GM21381 (cell line): ENCODE measurements around the gene TRPV5.

Experiments
- ATAC-seq: cut with Tn5 transposase; IDR thresholded peaks from one replicate; pipeline ENCODE4 v1.9.1; 2021; ENCODE audit warnings: mild to moderate bottlenecking, moderate library complexity; ENCODE audit not compliant: unreplicated experiment

TRPV5 gene

DNA sequence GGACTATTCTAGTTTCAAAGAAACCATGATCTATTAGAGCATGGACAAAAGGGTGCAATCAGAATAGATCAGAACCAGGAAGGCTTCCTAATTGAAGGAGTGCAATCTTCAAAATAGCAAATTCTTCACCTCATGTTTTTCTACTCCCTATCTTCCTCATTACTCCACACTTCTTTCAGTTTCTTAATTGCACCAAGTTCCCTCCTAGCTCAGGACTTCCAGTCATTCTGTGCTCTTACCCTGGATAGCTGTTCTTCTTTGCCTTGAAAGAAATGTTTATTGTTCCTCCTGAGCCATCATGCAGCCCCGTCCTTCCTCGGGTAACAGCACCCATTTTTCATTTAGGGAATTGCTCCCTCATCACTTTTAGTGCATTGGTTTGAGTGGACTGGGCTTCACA is 23.1 kb downstream of the TRPV5 start:
- no peak for ATAC-seq

DNA sequence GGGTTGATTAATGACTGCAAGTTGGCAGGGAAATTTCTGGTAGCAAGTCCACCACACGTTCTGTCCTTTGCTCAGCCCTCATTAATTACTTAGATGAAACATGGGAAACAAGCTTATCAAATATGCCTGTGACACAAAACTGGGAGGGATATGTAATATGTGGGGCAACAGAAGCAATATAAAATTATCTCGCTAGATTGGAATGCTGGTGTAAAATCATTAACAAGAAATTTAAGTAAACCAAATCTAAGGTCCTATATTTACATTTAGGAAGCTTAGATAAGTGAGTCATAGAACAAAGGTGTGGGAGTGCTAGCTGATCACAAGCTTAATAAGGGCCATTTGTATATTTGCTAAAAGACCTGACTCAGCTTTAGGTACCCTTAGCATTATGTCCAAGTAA is 23.5 kb downstream of the TRPV5 start:
- no peak for ATAC-seq

DNA sequence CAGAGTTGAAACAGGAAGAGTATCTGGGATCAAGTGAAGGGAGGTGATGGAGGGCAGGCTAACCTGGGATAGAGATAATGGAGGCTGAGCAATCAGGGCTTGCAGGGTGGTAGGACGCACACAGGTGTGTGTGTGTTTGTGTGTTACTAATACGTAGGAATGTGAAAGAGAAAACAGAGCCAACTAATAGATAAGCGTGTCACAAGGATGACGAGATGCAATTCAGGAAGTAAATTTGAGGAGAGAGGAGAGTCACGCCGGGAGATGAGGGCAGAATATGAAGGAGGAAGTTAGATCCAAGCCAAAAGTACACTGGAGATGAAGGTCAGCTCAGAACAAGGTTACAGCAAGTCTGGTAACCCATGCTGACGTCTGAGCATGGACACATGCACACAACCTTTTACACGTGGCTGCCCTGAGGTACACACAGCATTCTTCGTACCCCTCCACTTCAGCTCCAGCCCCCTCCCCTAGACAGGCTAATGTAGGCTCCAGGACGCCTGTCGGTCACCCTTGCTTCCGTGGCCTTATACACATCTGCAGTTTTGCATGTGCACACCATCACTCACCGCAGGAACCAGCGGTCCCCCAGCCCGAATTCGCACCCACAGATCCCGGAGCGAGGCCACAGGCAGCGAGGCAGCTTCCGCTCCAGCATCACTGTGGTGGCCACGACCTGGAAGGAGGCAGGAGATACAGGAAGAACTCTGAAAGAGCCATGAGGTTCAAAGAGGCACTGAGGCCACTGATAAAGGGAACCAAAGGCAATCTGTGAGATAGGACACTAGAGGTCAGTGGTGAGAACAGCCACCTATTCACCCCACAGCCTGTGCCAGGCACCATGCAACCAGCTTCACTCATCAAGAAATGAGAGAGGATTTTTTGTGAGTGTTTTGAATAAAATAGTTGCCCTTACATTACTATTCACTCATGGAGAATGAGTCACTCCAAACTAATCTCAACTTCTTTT is 24.3 kb downstream of the TRPV5 start:
- no peak for ATAC-seq

DNA sequence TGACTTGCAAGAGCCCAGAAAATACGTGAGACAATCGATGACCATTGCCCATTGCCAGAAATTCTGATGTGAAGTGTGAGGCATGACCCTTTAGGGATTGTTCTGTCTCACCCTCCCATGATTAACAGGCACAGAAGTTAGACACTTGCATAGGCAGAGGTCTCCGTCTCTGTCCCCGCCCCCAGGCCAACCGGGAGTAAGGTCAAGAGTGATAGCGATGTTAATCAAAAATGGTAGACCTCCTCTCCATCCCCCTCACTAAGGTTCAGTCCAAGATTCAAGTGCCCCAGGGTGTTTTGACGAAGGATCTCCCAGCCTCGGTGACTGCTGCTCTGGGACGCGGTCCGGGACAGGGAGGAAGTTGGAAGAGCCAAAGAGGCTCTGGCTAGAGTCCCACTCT is 25.3 kb downstream of the TRPV5 start:
- ATAC-seq = no peak

DNA sequence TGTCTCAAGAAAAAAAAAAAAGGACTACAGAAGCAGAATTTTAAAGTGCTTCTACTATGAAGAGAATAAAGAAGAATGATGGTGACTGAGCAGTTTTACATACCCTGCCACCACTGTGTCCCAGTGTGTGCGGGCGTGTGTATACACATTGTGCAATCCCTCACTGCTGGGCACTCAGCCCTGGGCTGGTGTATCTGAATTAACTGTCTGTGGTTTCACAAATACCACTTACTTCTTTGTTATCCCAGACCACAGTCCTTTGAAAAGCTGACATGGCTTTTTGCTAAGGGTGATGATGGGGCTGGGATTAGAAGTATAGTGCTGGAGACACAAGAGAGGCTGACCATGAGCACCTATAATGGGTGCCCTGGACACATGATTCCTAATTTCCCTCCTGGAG is 26.9 kb downstream of the TRPV5 start:
- ATAC-seq = no peak

DNA sequence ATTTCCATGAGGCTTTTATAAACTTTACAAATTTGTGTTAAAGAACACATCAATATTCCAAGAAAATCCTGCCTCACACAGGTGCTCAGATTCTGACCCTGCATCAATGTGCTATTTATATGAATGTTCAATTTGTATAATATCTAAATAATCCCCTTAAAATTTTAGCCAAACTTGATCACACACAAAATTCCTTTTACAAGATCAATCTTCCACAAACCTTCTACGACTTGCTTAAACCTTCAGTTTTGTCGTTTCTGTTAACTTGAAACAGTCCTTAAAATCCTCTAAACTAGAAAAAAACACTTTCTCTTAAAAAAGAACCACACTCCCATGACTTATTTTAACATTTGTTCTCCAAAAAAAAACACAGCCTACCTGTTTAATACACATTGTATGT is 27.8 kb downstream of the TRPV5 start:
- no peak for ATAC-seq

DNA sequence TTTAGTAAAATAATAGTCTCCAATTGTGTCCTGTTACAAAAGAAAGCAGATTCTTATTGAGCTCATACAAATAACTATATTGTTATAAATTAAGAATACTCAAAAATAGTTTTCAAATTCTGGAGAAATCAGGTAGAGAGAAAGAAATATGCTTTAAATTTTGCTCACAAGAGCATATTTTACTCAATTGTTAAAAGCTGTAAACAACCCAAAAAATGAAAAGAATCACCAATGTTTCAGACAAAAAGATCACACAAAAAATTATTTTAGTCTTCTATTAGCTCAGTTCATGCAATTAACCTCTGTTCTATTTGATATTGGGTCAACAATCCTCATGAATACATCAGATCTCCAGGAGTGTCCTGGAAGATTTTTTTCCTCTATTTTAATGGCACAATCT is 29.4 kb downstream of the TRPV5 start:
- no peak for ATAC-seq

DNA sequence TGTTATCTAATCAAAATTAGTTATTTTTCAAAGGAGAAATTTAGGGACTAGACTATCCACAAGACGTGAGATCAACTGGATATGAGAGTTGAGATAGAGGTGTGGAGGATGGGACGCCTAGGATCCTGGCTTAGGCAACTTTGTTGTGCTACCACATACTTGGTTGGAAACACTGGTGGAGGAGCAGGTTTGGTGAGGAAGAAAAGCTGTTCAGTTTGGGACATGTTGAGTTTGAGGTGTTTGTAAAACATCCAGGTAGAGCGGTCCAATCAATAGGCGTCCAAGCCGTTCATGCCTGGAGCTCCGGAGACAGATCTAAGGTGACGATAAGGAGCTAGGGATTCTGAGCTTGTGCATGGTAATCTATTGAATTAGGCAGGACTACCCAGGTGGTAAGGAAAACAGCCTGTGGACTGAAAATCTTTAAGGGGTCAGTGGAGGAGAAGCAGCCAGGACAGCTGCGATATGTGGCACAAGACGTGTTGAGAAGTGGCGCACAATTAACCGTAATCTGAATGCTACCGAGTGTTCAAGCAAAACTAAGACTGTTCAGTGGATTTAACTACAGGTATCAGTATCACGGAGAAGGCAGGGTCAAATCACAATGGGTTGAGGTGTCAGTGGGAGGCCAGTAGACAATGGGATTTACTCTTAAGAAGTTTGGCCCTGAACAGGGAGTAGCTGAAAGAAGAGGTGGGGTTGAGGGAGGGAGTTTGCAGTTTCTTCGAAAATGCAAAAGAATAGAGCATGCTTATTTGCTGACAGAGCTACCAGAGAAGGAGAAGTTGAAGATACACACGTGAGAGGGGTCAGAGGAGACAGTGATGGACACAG is 31.9 kb downstream of the TRPV5 start:
- no peak for ATAC-seq

DNA sequence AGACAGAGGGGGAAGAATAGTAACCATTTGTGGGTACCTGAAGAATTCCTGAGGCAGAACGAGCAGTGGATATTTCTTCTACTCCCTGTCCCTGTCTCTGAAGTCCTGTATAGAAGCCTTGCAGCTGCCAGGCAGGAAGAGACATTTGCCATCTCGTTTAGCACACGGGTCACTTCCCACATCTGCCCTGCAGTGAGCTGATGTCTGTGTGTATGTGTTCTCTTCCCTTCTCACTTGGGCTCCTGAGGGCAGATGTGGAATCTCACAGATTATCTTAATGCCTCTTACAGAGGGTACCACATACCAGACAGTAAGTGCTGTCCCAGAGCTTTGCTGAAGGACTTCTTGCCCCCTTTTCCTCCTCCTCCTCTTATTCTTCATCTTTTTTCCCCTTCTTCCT is 33.9 kb downstream of the TRPV5 start:
- no peak for ATAC-seq

DNA sequence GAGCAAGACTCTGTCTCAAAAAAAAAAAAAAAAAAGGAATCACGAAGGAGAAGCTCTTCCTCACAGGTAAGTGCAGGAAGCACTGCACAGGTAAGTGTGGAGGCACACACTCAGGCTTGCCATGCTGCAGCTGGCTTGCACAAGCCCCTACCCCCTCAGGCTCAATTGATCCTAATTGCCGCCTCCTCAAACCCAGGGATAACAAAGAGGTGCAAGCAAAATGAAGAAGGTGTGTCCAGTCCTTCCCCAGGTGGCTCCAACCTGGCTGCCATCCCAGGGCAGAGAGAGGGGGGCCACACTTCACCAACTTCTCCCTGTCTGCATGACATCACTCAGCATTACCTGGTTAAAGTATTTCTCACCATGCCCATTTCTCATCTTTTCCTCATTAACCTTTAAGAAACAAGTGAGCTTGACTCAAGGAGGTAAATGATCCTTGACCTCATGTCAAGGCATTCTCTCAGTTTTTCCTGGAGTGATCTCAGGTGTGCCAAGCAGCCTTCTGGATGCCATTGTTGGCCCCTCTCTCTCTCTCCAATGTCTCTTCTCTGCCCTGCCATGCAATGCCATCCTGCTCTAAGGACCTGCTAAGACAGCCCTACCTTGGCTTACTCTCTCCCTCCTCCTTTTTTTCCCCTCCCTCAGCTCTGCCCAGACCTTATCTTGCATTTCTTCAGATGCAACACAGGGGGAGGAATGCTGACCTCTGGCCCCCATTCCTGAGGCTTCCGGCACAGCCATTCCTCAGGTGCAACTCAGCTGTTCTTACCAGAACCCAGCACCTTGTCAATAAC is 35.0 kb downstream of the TRPV5 start:
- no peak for ATAC-seq

DNA sequence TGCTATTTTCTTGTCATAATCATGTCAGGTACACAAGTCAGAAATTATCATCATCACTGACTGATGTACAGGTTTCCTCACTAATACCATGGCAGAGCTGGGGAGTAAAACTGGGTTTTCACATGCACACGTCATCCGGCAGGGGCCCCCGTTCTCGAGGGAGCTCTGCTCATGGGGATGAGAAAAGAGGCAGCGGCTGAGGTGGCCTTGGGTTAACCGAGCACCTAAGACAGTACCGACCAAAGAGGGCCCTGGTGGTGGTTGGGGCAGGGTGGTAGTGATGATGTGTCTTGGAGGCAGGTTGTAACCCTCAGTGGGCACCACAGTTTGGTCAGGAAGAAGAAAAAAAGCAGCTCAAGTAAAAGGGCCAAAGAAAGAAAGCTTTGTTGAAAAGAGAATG is 35.9 kb downstream of the TRPV5 start:
- ATAC-seq = no peak

DNA sequence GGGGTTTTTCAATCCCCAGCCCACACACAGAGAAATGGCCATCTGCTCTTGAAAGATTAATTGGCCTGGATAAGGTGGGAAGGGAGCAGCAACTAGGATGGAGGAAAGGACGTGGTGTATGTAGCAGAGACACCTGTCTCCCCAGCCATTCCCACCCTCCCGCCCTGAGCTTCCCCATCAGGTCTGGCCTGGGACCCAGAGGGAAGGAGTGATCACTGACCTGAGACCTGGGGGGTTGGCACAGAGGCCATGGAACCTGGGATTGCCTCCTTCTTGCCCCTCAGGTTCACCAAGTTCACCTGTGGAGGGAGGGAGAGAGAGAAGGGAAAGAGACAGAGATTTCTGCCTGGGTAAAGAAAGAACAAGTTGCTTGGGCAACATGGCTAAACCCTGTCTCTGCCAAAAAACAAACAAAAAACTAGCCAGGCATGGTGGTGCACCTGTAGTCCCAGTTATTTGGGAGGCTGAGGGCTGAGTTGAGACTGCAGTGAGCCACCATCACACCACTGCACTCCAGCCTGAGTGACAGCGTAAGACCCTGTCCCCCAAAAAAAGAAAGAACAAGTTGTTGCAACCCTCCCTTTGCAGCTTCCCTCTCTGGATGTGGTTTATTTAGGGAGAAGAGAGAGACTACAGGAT is 36.7 kb downstream of the TRPV5 start:
- no peak for ATAC-seq

DNA sequence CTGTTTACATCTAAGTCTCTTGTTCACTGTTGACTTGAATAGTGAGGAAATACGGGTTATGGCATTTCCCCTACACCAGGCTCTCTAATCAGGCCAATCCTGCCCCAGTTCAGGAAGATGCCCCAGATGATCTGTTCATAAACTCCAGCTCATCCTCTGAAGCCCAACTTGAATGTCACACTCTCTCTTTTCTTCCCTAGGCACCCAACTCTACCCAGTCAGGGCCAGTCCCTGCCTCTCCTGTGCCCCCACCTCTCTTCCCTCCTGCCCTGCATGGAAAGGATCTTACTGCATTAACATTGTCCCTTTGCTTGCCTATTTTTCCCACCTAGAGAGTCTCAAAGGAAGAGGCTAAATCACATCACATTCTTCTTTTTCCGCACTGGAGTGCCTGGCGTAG is 37.4 kb downstream of the TRPV5 start:
- ATAC-seq = no peak

DNA sequence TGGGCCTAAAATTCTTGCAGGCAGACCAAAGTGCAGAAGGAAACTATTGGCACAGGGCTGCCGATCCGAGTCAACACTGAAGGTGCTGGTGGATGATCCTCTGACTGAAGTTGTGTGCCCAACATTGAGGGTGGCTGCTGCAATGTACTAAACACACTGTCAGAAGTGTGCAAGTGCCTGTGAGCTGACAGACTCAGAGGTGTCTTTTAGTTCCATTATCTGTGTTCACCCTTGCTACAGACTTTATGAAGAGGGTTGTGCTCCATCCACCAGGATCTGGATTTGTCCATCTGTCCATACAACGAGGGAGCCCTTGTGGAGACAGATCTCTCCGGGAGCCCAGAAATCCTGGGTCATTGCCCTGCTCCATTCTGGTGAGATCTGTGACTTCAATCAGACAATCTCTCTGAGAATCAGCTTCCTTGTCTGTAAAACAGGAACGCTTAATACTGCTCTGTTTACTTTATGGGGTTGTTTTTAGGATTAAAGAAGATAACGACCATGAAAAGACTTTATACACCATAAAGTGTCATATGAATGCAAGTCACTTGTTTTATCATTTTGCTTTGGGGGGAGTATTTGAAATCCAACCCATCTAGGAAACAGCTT is 38.5 kb downstream of the TRPV5 start:
- ATAC-seq = no peak

DNA sequence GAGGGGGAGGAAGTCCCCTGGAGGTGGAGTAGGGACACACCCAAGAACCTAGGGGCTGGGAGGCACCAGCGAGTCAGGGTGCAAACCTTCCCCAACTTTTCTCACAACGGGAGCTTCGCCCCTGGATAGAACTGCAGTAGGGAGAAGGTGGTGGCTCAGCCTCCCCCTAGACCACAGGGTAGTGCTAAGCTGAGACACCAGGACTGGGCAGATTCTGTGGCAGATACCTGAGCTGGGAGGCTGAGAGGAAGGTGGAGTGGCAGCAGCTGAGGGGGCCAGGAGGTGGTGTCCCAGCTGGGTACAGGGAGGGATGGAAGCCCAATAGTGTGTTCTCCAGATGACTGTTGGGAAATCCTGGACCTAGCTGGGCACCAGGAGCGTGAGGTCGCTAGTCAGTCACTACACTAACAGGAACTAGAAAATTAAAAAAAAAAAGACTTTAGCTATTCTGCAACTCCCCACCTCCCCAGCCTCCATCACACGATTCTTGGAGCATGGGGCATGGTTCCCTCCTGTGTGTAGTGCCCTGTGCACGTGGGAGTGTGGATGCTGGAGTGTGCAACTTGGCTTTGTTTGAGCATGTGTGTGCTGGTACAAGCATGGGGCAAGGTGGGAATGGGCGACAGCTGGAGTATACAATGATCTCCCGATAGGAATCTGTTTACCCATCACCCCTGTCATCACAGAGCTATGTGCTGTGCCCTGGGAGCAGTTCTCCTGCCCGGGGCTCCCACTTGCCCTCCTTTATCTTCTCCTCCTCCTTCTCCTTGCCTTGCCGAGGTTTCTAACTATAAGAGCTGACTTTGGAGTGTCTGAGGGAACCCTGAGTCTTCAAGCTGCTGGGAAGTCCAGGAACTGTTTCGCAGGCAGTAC is 39.2 kb downstream of the TRPV5 start:
- ATAC-seq = no peak

DNA sequence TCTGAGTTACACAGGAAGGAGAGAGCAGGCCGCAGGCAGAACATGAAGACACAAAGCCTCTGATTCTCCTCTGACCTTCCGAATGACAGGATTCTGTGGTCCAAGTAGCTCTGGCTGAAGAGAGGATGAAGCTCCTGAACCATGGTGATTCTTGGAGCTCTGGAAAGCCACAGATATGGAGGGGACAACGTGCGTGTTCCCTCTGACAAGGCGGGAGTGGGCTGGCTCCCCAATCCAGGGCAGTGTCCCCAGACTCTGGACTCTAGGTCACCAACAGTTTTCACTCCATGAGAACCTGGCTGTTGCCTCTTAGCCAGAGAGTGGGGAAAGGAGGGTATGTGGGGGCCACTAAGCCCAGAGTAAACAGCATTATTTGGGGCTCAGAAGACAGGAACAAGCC is 40.6 kb downstream of the TRPV5 start:
- ATAC-seq = no peak

DNA sequence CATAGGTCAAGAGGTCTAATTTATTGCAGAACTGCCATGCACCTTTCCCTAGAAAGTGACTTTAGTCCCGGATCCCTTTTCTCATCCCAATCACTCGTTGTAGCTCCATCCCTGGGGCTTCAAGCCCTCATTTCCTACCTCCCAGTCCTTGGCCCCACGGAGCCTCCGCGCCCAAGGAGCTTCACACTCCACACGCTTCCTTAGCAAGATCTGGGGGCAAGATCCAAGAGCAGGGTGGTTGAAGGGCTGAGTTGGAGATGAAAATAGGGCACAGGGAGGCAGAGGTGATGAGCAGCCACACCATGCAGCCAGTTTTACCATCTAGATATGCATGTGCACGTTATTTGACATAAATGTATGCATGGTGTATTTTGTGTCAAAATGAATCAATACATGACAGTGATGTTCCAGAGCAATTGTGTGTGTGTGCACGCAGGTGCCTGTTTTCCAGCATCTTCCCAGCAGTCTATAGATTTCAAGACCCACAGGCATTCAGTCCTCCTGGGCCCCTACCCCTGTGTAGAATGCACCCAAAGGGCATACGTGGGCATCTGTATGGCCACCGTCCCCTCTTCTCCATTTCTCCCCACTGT is 42.0 kb downstream of the TRPV5 start:
- ATAC-seq = no peak

DNA sequence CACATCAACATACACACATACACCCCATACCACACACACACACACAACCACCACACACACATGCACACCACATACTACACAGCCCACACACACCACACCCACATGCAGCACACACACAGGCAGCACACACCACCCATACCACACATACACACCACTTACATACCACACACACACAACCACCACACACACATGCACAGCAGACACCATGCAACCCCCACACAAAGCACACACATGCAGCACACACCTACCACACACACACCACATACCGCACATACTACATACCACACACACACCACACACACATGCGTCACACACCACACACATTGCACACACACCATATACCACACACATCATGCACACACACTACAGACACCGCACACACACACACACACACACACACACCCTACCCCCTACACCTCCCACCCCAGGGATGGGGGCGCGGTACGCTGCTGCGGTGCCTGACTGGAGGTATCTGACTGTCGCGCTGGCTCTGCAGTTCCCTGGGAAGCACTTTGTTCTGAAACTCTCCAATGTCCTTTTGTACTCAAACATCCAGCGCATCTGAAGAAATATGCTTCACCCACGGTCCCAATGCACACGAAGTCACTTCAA is 42.6 kb downstream of the TRPV5 start:
- no peak for ATAC-seq

DNA sequence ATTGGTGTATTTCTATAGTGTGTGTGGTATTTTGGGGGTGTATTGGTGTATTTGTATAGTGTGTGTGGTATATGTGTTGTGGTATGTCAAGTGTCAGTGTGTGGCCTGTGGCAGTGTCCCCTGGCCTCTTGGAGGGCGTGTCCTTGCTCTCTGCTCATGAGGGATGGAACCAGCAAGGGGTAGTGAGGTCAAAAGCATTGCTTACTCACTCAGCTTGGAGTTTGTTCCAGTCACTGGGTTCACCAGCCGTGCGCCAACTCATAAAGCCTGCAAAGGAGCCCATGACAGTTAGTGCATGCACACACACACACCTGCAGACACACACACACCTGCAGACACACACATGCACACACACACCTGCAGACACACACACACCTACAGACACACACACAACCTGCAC is 43.7 kb downstream of the TRPV5 start:
- ATAC-seq = no peak
